ENCODE measurements around the gene PRKAR1B.
"Not testable (repeated sequence)": the region's sequence is repeated elsewhere in the genome, so short reads cannot be mapped to it uniquely, and the experiment has no call there.

The PRKAR1B gene

DNA sequence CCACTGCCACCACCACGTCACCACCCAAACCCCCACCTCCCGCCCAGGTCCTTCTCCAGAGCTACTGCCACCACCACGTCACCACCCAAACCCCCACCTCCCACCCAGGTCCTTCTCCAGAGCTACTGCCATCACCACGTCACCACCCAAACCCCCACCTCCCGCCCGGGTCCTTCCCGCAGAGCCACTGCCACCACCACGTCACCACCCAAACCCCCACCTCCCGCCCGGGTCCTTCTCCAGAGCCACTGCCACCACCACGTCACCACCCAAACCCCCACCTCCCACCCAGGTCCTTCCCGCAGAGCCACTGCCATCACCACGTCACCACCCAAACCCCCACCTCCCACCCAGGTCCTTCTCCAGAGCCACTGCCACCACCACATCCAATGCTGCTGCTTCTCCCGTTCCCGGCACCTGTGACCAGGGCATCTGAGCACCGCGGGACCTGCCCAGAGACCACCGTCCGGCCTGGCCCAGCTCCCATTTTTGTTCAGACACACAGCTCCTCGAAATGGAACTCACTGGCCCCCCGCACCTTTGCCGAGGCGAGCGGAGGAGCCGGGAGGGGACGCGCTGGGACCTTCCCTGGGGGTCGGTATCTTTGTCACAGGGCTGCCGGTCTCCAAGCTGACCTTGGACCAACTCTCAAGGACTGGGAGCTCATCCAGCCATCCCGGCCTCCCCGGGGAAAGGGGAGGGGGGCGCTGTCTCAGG lies 174.8 kb downstream of the PRKAR1B start:
- H3K4me1 Mint-ChIP-seq: not testable (repeated sequence)
- peak; percentile 21 for ATAC-seq

GRCh38 chr7:551615-551970 lies 175.5 kb downstream of the PRKAR1B start:
- not testable (repeated sequence) for H3K4me3 Mint-ChIP-seq, H3K27ac Mint-ChIP-seq, H3K9me3 Mint-ChIP-seq, DNase-seq, ATAC-seq, H3K4me1 Mint-ChIP-seq, H3K27me3 Mint-ChIP-seq

More for the DNA sequence above, 174.8 kb downstream of the PRKAR1B start:
- H3K27me3 Mint-ChIP-seq, H3K4me3 Mint-ChIP-seq, DNase-seq, H3K9me3 Mint-ChIP-seq, H3K27ac Mint-ChIP-seq: not testable (repeated sequence)

GRCh38 chr7:550881-551614 lies 176.0 kb downstream of the PRKAR1B start:
- ATAC-seq: peak; percentile 61
- no peak for DNase-seq
- no peaks in the 10 kb centered on the region for H3K4me1 Mint-ChIP-seq
- no peaks in the 10 kb centered on the region for H3K9me3 Mint-ChIP-seq
- no peaks in the 10 kb centered on the region for H3K27me3 Mint-ChIP-seq
- H3K4me3 Mint-ChIP-seq: no peak overlapping the region
- no peak overlapping the region for H3K27ac Mint-ChIP-seq

DNA sequence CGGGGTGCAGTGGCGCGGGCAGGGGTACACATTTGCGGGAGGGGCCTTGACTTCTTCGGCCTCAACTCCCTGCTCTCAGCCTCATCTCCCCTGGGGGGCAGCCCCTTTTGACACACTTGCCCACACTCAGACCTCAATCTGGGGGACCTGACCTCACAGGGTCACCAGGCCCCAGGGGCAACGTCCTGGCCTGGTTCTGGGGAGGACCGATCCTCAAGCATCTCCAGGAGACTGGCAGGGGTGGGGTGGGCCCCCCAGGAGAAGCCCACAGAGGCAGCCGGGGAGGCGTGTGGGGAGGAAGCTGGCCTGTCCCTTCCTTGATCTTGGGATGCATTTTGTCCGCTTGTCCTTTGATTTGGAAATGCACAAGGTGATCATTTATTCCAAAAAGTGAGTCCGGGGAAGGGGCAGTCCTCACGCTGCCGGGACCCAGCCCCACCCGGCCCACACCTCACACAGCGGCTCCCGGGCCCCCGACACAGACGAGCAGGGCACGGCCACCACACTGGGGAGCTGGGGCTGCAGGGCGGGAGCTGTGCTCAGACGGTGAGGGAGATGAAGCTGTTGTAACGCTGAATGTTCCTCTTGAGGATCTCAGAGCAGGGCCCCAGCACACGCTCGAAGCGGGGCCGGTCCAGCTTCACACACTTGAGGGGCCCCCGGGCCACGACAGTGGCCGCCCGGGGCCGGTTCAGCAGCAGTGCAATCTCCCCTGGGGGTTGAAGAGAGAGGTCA lies 177.0 kb downstream of the PRKAR1B start:
- Mint-ChIP-seq H3K27me3 (no peaks in the 10 kb centered on the region), H3K9me3 (peaks cover 6 to 7% of the 10 kb centered on the region in 2 donors), H3K4me1 (no peaks in the 10 kb centered on the region), H3K27ac (peak overlapping the region in 1 of 2 donors; percentile 63), H3K4me3 (no peak overlapping the region)
- DNase-seq (no peak), ATAC-seq (peak; percentile 33)

GRCh38 chr7:549066-549890 lies 177.8 kb downstream of the PRKAR1B start:
- H3K27me3 Mint-ChIP-seq: no peaks in the 10 kb centered on the region
- peaks cover 6 to 7% of the 10 kb centered on the region in 2 donors for H3K9me3 Mint-ChIP-seq
- no peak overlapping the region for H3K4me3 Mint-ChIP-seq
- ATAC-seq (no peak), DNase-seq (no peak)
- peaks cover 4% of the 10 kb centered on the region for H3K4me1 Mint-ChIP-seq
- H3K27ac Mint-ChIP-seq: no peak overlapping the region

- peak overlapping the region in 1 of 2 donors; percentile 34 for H3K27ac Mint-ChIP-seq
Measured at GRCh38 chr7:548401-548800, 178.7 kb downstream of the PRKAR1B start.

DNA sequence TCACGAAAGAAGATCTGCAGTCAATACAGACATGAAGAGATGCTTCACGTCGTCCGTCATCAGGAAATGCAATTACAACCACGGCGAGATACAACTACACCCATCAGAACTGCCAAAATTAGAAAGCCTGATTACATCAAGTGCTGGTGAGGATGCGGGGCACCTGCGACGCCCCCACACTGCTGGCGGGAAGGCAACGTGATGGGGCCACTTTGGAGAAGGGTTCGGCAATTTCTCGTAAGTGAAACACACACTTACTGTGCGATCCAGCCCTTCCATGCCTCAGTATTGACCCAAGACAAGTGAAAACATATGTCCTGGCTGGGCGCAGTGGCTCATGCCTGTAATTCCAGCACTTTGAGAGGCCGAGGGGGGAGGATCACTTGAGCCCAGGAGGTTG lies 181.6 kb downstream of the PRKAR1B start:
- no peak for ATAC-seq
- no peak for DNase-seq
- H3K9me3 Mint-ChIP-seq: peaks cover 6 to 12% of the 10 kb centered on the region in 2 donors
- no peak overlapping the region for H3K4me3 Mint-ChIP-seq
- no peaks in the 10 kb centered on the region for H3K27me3 Mint-ChIP-seq
- peaks cover 17% of the 10 kb centered on the region for H3K4me1 Mint-ChIP-seq
- peak overlapping the region in 1 of 2 donors; percentile 42 for H3K27ac Mint-ChIP-seq

More at GRCh38 chr7:548401-548800, 178.7 kb downstream of the PRKAR1B start:
- DNase-seq: no peak
- no peak for ATAC-seq
- H3K4me1 Mint-ChIP-seq: peaks cover 4% of the 10 kb centered on the region
- no peaks in the 10 kb centered on the region for H3K27me3 Mint-ChIP-seq
- no peak overlapping the region for H3K4me3 Mint-ChIP-seq
- H3K9me3 Mint-ChIP-seq: peaks cover 6 to 7% of the 10 kb centered on the region in 2 donors

- peaks cover 6 to 15% of the 10 kb centered on the region in 2 donors for H3K9me3 Mint-ChIP-seq
- H3K4me1 Mint-ChIP-seq: peaks cover 19% of the 10 kb centered on the region
- no peak for ATAC-seq
- no peak for DNase-seq
- peak overlapping the region in 1 of 2 donors; percentile 75 for H3K27ac Mint-ChIP-seq
- H3K4me3 Mint-ChIP-seq: no peak overlapping the region
- H3K27me3 Mint-ChIP-seq: no peaks in the 10 kb centered on the region
Measured at GRCh38 chr7:544338-545221, 182.5 kb downstream of the PRKAR1B start.

DNA sequence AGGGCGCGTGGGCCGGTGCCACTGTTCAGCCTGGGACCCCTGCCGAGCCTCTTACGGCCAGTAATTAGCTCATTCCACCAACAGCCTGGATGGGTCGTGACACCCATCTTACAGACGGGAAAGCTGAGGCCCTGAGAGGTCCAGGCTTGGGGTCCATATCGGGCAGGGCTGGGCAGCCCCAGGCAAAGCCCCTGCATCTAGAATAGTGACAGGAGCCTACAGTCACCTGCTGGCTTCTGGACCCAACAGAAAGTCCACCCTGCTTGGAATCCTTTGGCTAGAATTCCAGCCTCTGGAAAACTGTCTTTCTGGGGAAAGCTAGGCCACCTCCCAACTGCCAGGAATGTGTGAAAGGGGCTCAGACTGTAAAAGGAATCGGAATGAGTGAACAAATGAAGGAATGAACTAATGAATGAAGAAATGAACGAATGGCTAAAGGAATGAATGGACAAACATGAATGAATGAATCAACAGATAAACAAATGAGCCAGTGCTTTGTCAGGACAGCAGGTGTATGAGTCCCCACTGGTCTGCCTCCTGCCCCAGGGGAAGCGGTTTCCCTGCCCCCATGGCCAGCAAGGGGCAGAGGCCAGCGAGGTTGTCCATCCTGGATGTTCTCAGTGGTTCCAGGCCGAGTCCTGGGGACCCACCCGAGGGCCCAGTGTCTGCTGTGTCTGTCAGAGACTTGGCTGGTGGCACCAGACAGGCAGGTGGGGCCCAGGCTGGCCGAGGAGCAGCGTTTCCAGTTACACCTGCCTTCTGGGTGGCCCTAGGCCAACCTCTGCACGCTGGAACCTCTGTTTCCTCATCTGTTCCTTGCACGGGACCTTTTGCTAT lies 183.4 kb downstream of the PRKAR1B start:
- Mint-ChIP-seq H3K27ac (peak overlapping the region in 1 of 2 donors; percentile 78), H3K4me3 (no peak overlapping the region), H3K9me3 (peaks cover 6 to 15% of the 10 kb centered on the region in 2 donors), H3K27me3 (no peaks in the 10 kb centered on the region), H3K4me1 (peaks cover 19% of the 10 kb centered on the region)
- ATAC-seq (no peak), DNase-seq (no peak)

DNA sequence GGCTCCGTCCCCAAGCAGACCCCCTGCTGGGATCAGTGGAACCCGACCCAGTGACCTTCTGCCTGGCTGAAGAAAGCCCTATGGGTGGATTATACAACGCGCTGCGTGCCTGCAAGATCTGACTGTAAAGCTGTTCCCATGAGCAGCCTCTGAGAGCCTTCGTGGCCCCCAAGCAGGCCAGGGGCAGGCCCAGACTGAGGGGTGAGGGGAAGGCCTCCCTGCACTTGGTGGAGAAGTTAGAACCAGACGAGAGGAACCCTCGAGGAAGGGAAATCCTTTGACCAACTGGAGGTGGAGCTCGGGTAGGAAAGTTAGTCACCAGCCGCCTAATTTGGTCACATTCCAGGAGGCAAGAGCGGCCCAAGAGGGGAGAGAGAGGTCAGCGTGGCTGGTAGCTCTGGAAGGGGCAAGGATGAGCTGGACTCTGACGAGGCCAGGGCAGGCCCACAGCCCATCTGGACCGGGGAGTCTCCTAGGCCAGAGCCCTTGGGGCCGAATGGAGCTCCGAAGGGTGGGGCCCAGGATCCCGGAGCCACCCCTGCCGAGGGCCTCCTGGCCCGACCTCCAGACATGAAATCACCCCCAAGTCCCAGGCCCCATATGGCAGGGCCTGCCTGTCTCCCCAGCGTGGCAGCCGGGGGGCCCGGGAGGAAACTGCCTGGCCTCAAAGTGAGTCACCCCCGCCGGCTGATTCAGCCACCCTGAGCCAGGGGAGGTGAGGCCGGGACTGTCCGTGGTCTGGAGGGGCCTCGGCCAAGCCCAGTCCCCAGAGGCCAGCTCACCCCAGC lies 184.2 kb downstream of the PRKAR1B start:
- H3K9me3 Mint-ChIP-seq: peaks cover 6 to 15% of the 10 kb centered on the region in 2 donors
- H3K27ac Mint-ChIP-seq: peak overlapping the region; percentile 73 to 95
- H3K4me1 Mint-ChIP-seq: peaks cover 19% of the 10 kb centered on the region
- H3K4me3 Mint-ChIP-seq: peak overlapping the region in 1 of 2 donors; percentile 21
- H3K27me3 Mint-ChIP-seq: no peaks in the 10 kb centered on the region
- peak in 1 of 2 donors; percentile 30 for DNase-seq
- ATAC-seq: peak; percentile 35

- no peak for DNase-seq
- H3K4me1 Mint-ChIP-seq: peaks cover 19% of the 10 kb centered on the region
- H3K27me3 Mint-ChIP-seq: no peaks in the 10 kb centered on the region
- peak overlapping the region in 1 of 2 donors; percentile 45 for H3K4me3 Mint-ChIP-seq
- no peak for ATAC-seq
- peak overlapping the region; percentile 73 to 95 for H3K27ac Mint-ChIP-seq
- peaks cover 6 to 15% of the 10 kb centered on the region in 2 donors for H3K9me3 Mint-ChIP-seq
Measured at GRCh38 chr7:542131-542712, 184.9 kb downstream of the PRKAR1B start.

GRCh38 chr7:541661-542060 lies 185.4 kb downstream of the PRKAR1B start:
- DNase-seq (no peak), ATAC-seq (no peak)
- no peak overlapping the region for H3K4me3 Mint-ChIP-seq
- H3K4me1 Mint-ChIP-seq: peaks cover 19% of the 10 kb centered on the region
- H3K27ac Mint-ChIP-seq: peak overlapping the region in 1 of 2 donors; percentile 94
- H3K27me3 Mint-ChIP-seq: no peaks in the 10 kb centered on the region
- peaks cover 6 to 15% of the 10 kb centered on the region in 2 donors for H3K9me3 Mint-ChIP-seq

All from stimulated activated naive CD8-positive, alpha-beta T cell treated with anti-CD3 and anti-CD28 coated beads, Interleukin-15, amount 100 ng/mL, for 72 hours (primary cell).